HG03175 (cell line): ENCODE results near the gene ZNF587.
"Not testable (repeated sequence)": the region's sequence is repeated elsewhere in the genome, so short reads cannot be mapped to it uniquely, and the experiment has no call there.

Experiments used
- ATAC-seq: cut with Tn5 transposase; IDR thresholded peaks from one replicate; pipeline ENCODE4 v1.9.1; 2021; ENCODE audit warnings: mild to moderate bottlenecking, moderate library complexity; ENCODE audit not compliant: unreplicated experiment

ZNF587 gene

GRCh38 chr19:57849666-57850473 is at the start of gene ZNF587:
Gene ZNF587 (plus strand): TSS chr19:57849859. CDS start chr19:57850039, 180 bp downstream.
- peak; percentile 94 for ATAC-seq

GRCh38 chr19:57800696-57801095 is 49.0 kb upstream of the ZNF587 start:
- ATAC-seq = no peak

- no peak for ATAC-seq
These were observed 47.4 kb upstream of the ZNF587 start for GRCh38 chr19:57802269-57802668.

GRCh38 chr19:57803265-57803593 is 46.4 kb upstream of the ZNF587 start:
- ATAC-seq = no peak

- no peak for ATAC-seq
These were observed 45.9 kb upstream of the ZNF587 start for GRCh38 chr19:57803594-57804325.

GRCh38 chr19:57807541-57807940 is 42.1 kb upstream of the ZNF587 start:
- no peak for ATAC-seq

GRCh38 chr19:57810410-57811295 is 39.0 kb upstream of the ZNF587 start:
- ATAC-seq = not testable (repeated sequence)

- no peak for ATAC-seq
These were observed 37.4 kb upstream of the ZNF587 start for GRCh38 chr19:57812226-57812625.

GRCh38 chr19:57812975-57813820 is 36.5 kb upstream of the ZNF587 start:
- not testable (repeated sequence) for ATAC-seq

- ATAC-seq = no peak
These were observed 35.6 kb upstream of the ZNF587 start for GRCh38 chr19:57813919-57814504.

GRCh38 chr19:57814505-57815246 is 35.0 kb upstream of the ZNF587 start, which contains the start of gene ZNF552:
Gene ZNF552 (minus strand): TSS chr19:57814913. CDS start chr19:57814743, 170 bp downstream.
- ATAC-seq = peak; percentile 81

- no peak for ATAC-seq
These were observed 34.2 kb upstream of the ZNF587 start for GRCh38 chr19:57815247-57816075.

- ATAC-seq = no peak
These were observed 33.0 kb upstream of the ZNF587 start for GRCh38 chr19:57816652-57817051.

GRCh38 chr19:57817976-57818375 is 31.7 kb upstream of the ZNF587 start:
- ATAC-seq = no peak

GRCh38 chr19:57818378-57818777 is 31.3 kb upstream of the ZNF587 start:
- ATAC-seq = no peak

- peak; percentile 84 for ATAC-seq
These were observed 30.0 kb upstream of the ZNF587 start for GRCh38 chr19:57819475-57820148.

- no peak for ATAC-seq
These were observed 29.1 kb upstream of the ZNF587 start for GRCh38 chr19:57820599-57820998.

- ATAC-seq = not testable (repeated sequence)
These were observed 28.6 kb upstream of the ZNF587 start for GRCh38 chr19:57821095-57821494.
